COLO829 (cell line): ENCODE data around the gene GJD2.

Source experiments
- DNase-seq: peaks from one replicate; pipeline ENCODE4 v3.0.0; 2012; ENCODE audit warnings: low spot score

GJD2 gene

DNA sequence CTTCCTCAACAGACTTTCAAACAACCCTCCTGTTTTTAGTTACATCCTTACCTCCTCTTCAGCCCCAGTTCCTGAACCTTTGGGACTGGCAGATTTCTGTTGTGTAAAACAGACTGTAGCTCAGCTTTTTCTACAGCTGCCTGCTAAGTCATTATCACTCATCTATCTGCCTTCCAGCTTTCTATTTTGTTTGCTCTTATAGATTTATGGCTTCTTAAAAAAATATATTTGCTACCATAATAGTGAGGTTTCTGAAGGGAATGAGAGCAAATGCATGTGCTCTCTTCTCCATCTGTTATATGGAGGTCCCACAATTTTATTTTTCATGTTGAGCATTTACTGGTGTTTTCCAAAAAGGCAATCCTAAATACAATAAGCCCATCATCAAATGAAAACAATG lies 18.2 kb upstream of the GJD2 start:
- no peak for DNase-seq

DNA sequence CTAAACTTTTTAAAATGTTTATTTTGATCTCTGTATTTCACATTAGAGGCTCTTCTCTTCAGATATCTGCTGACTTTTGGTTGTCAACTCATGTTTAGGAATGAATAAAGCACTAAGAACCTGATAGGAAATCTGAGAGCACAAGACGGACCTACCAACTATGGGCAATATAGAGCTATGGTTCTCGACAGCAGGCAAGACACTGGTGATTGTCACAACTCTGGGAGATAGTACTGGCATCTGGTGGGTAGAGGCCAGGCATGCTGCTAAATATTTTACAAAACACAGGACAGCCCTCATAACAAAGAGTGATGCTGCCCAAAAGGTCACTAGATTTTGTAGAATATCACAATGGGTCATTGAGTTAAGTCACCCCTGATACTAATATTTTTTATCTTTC lies 17.5 kb upstream of the GJD2 start:
- no peak for DNase-seq

DNA sequence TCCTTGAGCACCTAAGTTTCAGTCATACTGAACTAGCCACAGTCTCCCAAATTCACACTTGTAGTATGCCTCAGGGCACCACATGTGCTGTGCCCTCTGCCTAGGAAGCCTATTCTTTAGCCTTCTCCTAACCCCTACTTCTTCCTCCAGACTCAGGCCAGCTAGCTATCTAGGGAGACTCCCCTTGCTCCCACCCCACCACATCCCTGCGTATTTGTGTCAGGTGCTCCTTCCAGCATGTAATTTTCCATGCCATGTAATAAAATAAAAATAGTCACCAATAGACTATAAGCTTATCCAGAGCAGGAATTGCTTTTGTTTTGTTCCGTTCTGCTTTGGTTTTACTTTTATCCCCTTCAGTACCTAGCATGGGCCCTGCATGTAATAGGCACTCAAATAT lies 14.9 kb upstream of the GJD2 start:
- no peak for DNase-seq

DNA sequence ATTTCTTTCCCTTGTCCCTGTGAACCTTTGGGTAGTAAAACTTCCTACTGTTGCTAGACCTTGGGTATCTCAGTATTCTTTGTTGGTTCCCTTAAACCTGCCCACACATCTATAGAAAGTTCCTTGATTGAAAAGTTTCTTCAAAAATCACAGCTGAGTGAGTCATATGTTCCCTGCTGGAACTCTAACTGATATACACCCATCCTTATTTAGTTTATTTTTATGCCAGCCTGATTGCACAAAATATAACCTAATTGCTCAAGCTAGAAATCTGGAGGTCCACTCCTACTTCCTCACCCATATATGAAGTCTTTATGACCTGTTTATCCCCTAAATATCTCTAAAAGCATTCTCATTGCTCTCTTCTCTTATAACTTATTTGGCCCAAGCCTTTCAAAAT lies 13.7 kb upstream of the GJD2 start:
- no peak for DNase-seq

DNA sequence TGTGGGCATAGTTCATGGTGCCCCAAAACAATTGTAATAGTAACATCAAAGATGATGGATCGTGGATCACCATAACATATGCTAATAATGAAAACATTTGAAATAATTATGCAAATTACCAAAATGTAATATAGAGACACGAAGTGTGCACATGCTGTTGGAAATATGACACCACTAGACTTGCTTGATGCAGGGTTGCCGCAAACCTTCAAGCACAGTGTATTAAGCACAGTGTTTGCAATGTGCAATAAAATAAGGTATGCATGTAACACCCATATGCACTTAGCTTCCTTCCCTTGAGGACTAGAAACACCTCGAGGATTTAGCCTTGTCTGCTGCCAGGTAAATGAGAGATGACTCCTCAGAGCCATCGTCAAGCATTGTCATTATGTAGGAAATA lies 10.9 kb upstream of the GJD2 start:
- DNase-seq, result no peak

DNA sequence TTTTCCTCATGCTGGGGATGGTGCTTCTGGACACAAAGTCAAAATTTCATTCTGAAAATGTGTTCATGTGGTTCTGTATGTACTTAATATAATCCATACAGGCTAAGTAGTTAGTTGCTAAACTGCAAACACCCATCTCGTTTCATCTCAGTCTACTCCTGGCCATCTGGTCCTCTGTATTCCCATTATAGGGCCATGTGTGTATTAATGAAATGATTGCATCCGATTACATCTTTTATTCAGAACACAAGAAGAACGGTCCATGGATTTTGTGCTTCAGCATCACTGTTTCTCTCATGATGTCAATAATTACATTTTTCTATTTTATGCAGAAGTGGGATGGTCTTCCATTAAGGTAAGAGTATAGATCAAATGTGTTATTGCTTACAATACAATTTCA lies 6.1 kb upstream of the GJD2 start:
- no peak for DNase-seq

DNA sequence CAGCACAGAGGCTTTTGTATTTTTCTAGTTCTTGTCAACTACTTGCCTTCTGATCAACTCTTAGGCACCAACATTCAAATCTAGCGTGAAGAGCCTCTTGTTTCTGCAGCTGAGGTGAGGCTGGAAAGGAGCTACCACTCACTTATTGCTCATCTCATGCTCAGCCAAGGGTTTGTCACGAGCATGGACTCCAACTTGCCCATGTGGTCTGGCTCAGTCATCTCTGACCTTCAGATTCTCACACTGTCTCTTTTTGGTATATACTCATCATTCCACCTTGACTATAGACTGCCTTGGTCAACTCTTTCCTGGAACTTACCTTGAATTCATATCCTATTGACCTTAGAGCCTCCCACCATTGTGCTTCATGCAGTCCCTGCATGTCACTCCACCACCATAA lies 5.2 kb upstream of the GJD2 start:
- DNase-seq, result no peak

DNA sequence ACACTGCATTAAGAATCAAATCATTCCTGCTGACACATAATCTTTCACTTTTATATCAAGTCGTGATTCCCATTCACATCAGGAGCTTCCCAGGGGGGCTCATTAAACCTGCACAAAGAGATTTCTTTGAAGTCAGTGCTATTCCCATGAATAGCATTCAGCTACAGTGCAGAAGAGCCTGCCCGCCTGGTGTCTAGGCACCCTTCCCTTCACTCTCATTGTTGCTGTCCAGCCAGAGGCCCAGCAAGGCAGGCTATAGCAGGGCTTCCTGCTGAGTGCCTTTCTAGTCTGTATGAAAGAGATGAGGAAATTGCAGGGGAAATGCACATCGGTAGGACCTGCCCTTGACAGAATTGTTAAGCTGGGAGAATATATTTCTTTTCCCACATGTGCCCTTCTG lies 4.5 kb upstream of the GJD2 start:
- DNase-seq, result no peak

DNA sequence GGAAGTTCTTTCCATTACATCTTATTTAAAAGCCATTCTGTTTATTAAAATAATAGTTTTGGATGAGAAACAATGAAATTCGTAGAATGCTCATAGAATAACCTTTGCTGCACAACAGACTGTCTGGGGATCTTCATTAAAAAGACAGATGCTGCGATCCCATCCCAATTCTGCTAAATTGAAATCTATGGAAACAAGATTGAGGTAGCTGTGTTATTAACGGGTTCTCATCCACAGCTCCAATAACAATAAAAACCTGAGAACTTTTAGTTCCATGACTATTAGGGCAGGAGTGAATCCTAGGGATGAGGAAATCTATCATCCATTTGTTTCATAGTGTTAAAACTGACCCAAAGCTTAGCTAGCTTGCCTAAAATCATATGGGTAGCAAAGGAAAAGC lies 2.5 kb upstream of the GJD2 start:
- DNase-seq, result no peak

DNA sequence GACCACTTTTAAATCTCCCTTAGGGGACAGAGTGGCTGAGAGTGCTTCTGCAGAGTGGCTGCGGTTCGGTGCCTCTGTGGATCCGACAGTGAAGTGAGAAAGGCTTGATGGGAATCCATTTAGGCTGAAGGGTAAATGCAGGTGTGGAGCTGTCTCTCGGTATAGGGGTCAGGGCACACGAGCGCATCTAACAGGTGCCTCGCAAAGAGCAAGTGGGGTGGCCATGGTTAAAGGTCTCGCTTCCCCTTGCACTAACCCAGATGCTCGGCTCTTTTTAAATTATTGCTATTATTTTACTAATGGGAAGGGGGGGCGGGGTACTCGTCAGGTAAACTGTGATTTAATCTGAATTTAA lies 598 bp upstream of the GJD2 start:
- DNase-seq, result no peak

DNA sequence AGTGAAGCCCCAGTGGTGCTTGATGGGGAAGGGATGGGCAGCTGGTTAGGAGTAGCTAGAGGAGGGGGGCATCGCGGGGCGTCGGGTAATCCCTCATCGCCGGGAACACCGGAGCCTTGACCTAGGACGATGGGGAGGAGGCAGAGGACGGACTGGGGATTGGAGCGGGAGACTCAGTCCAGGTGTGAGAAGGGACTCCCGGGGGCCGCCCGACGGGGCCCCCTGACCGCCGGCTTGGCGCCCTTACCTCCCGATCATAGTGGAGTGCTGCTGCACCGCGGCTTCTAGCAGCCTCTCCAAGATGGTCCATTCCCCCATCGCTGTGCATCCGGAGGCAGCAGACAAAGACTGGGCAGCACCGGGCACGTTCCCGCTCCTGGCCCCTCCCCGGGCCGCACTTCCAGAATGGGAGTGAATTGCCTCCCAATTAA lies 612 bp downstream of the GJD2 start:
- DNase-seq, result no peak

DNA sequence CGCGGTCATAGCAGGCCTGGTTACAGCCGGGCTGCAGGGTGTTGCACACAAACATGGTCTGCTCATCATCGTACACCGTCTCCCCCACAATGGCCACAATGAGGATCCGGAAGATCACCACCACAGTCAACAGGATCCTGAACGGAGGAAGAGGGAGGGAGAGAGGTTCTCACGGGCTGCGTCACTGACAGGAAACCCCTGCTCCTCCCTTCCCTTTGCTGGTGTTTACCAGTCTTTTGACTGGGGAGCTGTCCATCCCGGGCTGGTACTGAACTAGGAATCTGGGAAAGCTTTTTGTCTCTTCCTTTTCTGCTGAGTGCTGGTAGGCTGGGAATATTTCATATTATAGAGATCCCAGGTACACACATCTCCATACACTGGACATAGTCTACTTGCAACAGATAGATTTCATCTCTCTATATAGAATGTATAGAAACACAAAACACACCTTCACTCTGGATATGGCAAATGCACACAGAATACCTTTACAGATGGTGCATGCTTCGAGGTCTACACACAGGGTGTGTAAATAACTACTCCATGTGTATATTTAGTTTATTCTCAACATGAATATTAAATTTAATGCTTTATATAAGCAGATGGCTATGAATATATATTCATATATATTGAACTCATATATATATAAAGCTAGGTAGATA lies 1.4 kb downstream of the GJD2 start:
- DNase-seq, result peak; percentile 22

DNA sequence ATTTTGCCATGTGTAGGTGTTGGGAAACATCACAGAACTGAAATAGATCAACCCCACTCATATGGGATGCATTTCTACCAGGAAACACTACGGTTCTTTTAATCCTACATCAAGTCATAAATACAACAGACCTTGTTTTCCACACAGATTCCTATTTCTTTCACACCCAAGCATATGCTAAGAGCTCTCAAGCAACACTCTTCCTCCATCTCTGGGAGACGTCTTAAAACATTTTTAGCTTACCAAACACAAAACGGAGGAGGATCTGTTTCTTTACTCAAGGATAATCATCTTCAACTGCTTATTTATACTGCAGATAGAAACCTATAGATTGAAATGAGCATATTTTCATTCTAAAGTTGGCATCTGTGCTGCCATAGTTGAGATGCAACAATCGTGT lies 5.1 kb downstream of the GJD2 start:
- no peak for DNase-seq

DNA sequence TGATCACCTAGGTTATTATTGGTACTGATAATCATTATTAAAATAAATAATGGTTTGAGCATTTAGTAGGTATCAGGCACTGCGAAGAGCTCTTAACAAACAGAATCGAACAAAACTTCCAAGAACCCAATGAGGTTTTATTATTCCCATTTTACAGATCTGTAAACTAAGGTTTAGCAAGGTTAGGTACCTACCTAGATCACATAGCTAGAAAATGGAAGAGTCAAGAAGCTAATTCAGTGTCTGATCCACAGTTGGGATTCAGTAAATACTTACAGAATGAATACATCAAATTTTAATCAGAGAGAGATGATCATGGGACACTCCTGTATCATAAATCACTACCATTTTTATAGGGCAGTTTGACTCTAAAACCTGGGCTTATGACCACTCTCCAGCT lies 15.5 kb downstream of the GJD2 start:
- no peak for DNase-seq

DNA sequence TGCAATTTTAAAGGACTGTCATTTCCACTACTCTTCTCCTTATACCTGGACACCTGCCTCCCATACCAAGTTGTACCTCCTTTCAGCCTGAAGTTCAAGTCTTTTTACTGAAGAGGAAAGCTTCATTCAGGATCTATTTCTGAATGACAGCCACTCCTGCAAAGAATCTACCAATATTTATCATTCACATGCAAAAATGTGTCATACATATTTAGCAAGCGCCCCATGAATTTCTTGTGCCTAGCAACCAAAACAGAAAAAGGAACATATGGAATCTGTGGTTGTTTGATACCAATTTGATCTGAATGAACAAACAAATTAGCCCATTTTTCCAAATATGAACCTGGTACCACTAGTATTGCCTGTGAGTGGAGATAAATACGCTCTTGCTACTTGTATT lies 16.8 kb downstream of the GJD2 start:
- DNase-seq, result no peak

DNA sequence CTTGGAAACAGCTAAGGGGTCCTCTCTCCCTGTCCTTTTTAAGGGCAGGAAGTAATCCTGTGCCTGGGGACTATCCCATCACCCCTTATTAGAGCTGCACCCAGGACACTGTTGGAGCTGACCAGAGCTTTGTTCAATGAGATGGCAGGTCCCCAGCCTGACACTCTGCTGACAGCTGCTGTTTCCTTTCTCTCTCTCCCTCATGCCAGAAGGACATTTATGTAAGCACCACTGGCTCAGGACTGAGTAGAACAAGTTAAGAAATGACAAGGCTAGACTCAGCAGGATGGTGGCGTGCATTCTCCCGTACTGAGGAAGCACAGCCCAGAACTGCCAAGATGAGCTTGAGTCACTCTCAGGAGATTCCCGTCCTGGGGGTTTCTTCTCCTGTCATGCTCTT lies 17.3 kb downstream of the GJD2 start:
- no peak for DNase-seq

DNA sequence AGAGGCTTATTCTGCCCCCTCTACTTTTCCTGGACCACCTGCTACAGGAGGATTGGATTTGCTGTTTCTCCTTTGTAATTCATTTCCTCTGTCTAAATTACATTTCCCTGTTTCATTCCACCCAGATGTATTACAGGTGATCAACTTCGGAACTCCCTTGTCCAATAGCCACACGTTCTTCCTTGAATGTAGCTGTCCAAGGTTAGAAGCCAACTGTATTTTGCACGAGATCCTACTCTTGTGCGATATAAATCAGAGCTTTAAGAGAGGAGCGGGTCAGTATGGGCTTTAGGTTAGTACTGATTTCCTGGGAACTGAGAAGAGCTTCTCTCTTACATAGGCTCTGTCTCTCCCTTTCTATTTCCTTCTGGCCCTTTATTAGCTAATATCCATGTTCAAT lies 20.5 kb downstream of the GJD2 start:
- no peak for DNase-seq

DNA sequence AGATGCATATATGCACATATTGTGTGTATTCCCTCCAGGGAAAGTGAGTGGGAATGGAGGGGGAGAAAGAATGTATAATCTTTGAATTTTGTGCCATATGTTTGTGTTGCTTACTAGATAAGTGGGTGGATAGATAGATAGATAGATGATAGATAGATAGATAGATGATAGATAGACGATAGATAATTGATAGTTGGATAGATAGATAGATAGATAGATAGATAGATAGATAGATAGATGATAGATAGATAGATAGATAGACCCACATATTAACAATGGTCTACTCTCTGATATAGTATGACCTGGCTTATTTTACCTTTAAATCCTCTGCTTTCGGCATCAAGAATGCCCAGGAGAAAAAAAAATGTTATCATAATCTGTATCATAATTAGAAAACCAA lies 21.2 kb downstream of the GJD2 start:
- no peak for DNase-seq

DNA sequence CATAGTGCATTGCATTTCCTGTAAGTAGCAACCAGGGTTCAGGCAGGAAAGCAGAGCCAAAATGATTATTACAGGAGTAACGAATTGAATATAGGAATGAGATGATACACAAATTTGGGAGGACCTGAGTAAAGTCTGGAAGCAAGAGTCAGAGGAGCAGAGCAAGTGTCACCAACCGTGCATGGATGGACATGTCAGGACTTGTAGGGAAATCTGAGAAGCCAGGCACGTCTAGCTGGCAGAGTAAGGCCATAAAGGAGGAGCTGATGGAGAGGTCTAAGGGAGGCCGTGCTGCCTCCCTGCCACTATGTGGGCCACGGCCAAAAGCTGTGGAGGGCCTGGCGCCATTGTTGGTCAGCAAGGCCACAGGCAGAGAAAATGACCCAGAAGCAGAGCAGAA lies 22.4 kb downstream of the GJD2 start:
- no peak for DNase-seq

DNA sequence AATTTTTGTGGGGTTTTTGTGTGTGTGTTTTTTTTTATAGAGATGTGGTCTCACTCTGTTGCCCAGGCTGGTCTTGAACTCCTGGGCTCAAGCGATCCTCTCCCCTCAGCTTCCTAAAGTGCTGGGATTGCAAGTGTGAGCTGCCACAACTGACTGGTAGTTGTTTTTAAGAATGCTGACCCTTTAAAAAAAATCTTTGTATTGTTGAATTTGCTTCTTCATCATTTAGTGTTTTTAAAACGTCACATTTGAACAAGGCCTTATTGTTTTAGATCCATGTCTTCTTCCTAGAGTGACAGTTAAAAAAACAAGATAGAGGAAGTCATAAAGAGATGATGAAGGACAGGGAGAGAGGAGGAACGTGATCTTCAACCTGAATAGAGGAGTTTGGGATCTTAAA lies 24.1 kb downstream of the GJD2 start:
- peak; percentile 5 for DNase-seq

DNA sequence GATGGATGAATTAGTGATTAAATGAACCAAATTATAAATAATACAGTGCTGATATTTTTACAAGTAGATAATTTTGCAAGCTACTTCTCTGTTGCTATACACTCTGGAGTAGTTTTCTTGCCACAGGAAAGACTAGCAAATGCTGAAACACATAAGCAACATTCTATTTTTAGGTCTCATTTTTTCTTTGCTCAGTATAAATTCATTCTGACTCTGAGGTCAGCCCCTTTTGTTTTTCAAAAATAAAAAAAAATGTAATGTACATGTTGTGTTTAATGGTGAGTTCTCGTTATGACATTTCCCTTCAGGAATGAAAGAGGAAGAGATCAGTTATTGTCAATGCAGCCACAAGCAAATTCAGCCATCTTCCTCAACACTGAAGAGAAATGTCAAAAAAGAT lies 24.9 kb downstream of the GJD2 start:
- no peak for DNase-seq

DNA sequence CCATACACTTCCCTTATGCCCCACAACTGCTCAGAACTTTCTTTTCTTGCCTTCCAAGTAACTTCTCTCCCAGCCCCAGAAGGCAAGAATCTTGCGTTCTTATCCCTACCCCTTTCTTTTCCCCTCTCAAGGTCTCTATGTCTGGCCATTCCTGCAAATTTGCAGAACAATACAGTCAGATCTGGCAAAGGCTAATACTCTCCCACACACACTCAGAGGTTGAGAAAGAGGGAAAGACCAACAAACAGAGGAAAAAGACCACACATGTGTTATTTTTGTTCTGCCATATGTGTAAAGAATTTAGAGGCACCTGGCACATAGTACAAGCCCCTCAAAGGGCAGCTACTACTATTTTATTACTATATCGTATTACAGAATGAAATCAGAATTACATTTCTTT lies 25.7 kb downstream of the GJD2 start:
- no peak for DNase-seq

DNA sequence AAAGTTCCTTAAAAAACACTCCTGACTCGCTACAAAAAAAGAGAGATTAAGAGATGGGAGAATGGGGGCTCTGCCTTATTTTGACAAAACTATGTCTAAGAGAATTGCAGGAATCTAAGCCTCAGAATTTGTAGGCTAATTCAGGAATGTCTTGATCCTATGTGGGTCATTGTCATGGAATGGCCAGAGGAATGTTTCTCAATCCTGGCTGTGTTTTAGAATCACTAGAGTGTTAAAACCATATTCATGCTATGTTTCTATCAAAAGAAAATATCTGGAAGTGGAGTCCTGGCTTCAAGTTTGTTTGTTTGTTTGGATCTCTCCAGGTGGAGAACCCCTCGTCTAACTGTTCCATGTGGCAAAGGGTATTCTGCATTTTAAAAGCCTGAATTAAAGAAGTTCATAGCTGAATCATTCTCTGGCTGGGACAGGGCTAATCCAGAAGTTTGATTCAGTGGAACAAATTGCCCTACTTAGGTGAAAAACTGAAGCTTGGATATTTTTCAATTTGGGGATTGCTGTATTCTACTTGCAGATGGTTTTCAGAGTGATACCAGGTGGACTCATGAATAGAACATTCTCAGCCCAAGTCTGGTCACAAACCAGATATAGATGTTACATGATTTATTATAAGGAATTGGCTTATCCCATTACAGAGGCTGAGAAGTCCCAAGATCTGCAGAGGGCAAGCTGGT lies 28.2 kb downstream of the GJD2 start:
- no peak for DNase-seq

DNA sequence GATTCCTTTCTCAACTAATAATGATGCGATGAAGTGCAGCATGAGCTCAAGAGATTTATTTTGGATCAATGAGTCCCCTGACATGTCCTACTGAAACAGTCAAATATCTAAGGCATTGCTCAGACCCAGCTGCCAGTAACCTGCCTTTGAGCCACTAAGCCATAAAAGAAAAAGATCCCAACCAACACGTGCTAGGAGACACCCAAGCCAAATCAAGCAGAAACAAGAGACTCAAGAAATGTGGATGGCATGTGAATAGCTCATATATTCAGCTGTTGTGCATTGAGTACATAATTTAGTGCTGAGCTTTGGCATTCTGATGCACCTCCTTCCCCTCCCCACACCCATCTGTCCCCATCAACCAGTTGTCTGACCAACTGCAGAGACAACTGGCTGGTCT lies 29.2 kb downstream of the GJD2 start:
- DNase-seq, result no peak
